Parathyroid adenoma (tissue), 2 donors: ENCODE measurements around the gene CCDC85B.

Experiments
- H2AFZ ChIP-seq: fragments of 300-600 bp; sonication (generic); one replicate; pipeline ENCODE4 v1.7.0; 2017; ENCODE audit warnings: antibody characterized with exemption, mild to moderate bottlenecking
- H3K27ac ChIP-seq: fragments of 300-600 bp; sonication (generic); one replicate; pipeline ENCODE4 v1.7.0; 2017
- H3K27me3 ChIP-seq: fragments of 300-600 bp; sonication (generic); one replicate; pipeline ENCODE4 v1.7.0; 2017; ENCODE audit warnings: low read length; ENCODE audit not compliant: control insufficient read depth, insufficient read depth
- H3K36me3 ChIP-seq: fragments of 300-600 bp; sonication (generic); one replicate; pipeline ENCODE4 v1.7.0; 2017; ENCODE audit warnings: low read length; ENCODE audit not compliant: control insufficient read depth, insufficient read depth
- H3K4me1 ChIP-seq: fragments of 300-600 bp; sonication (generic); one replicate; pipeline ENCODE4 v1.7.0; 2017; ENCODE audit warnings: control low read depth
- H3K4me2 ChIP-seq: fragments of 300-600 bp; sonication (generic); one replicate; pipeline ENCODE4 v1.7.0; 2017; ENCODE audit warnings: low read length
- H3K4me3 ChIP-seq: fragments of 300-600 bp; sonication (generic); one replicate; pipeline ENCODE4 v1.7.0; 2017; ENCODE audit warnings: low read depth, low read length
- H3K79me2 ChIP-seq: fragments of 300-600 bp; sonication (generic); one replicate; pipeline ENCODE4 v1.7.0; 2017; ENCODE audit warnings: control low read depth
- H3K9ac ChIP-seq: fragments of 300-600 bp; sonication (generic); one replicate; pipeline ENCODE4 v1.7.0; 2017; ENCODE audit warnings: mild to moderate bottlenecking
- H3K9me3 ChIP-seq: fragments of 300-600 bp; sonication (generic); one replicate; pipeline ENCODE4 v1.7.0; 2017; ENCODE audit warnings: low read length; ENCODE audit not compliant: control insufficient read depth
- CTCF ChIP-seq: fragments of 300-600 bp; sonication (generic); IDR thresholded peaks from one replicate; pipeline ENCODE4 v1.7.0; 2017; ENCODE audit warnings: antibody characterized with exemption, mild to moderate bottlenecking
- donor health status: primary hyperparathyroidism.

Gene CCDC85B

GRCh38 chr11:65911682-65912568, 21.5 kb downstream of the CCDC85B start:
- H3K27me3 ChIP-seq: no peaks in the 10 kb centered on the region
- no peaks in the 10 kb centered on the region for H3K9me3 ChIP-seq
- peak; percentile 7 for TF ChIP-seq CTCF
- H3K79me2 ChIP-seq: no peaks in the 10 kb centered on the region
- peaks cover 2% of the 10 kb centered on the region for H3K4me1 ChIP-seq
- H3K9ac ChIP-seq: no peak overlapping the region
- H2AFZ ChIP-seq: no peak overlapping the region
- no peak overlapping the region for H3K4me2 ChIP-seq
- H3K4me3 ChIP-seq: no peak overlapping the region
- H3K36me3 ChIP-seq: no peaks in the 10 kb centered on the region
- H3K27ac ChIP-seq: no peak overlapping the region

GRCh38 chr11:65912845-65913244, 22.4 kb downstream of the CCDC85B start:
- no peaks in the 10 kb centered on the region for H3K9me3 ChIP-seq
- no peak overlapping the region for H3K4me3 ChIP-seq
- H2AFZ ChIP-seq: no peak overlapping the region
- H3K9ac ChIP-seq: no peak overlapping the region
- H3K27ac ChIP-seq: no peak overlapping the region
- H3K4me2 ChIP-seq: no peak overlapping the region
- peaks cover under 1% of the 10 kb centered on the region for H3K79me2 ChIP-seq
- peaks cover 2% of the 10 kb centered on the region for H3K4me1 ChIP-seq
- no peak for TF ChIP-seq CTCF
- H3K36me3 ChIP-seq: no peaks in the 10 kb centered on the region
- no peaks in the 10 kb centered on the region for H3K27me3 ChIP-seq

- no peak overlapping the region for H2AFZ ChIP-seq
- no peaks in the 10 kb centered on the region for H3K36me3 ChIP-seq
- H3K9me3 ChIP-seq: no peaks in the 10 kb centered on the region
- H3K79me2 ChIP-seq: peaks cover 2% of the 10 kb centered on the region
- H3K27ac ChIP-seq: no peak overlapping the region
- H3K27me3 ChIP-seq: no peaks in the 10 kb centered on the region
- no peak overlapping the region for H3K4me3 ChIP-seq
- H3K9ac ChIP-seq: no peak overlapping the region
- no peak overlapping the region for H3K4me2 ChIP-seq
- TF ChIP-seq CTCF: no peak
- peaks cover 2% of the 10 kb centered on the region for H3K4me1 ChIP-seq
Observed at GRCh38 chr11:65915101-65915820, 24.8 kb downstream of the CCDC85B start.

GRCh38 chr11:65915821-65916251, 25.4 kb downstream of the CCDC85B start:
- Histone ChIP-seq H3K36me3 (no peaks in the 10 kb centered on the region), H3K27me3 (no peaks in the 10 kb centered on the region), H3K4me2 (no peak overlapping the region), H3K79me2 (peaks cover 2% of the 10 kb centered on the region), H2AFZ (no peak overlapping the region), H3K9ac (no peak overlapping the region), H3K4me1 (peaks cover 2% of the 10 kb centered on the region), H3K9me3 (no peaks in the 10 kb centered on the region), H3K27ac (no peak overlapping the region), H3K4me3 (no peak overlapping the region)
- TF ChIP-seq CTCF: no peak
